ENCODE data around the gene FRMPD1. TPM values are rescaled to one million over a fixed set of nuclear protein-coding genes. Genes with fewer than 3 reads are reported as not detected.

The FRMPD1 gene
- total and polyA plus RNA-seq, 2 of the 13 experiments (the other 11 are each of a cell fraction or from before 2014, with no cell fraction given), result not detected

- POLR2A ChIA-PET, result no interaction called here
- in situ Hi-C loops (cut with HindIII; ENCODE audit: extremely low pct_ligation_motif_present, low pct_unique_long_range_greater_than_20kb), result no loop called here
- CTCF ChIA-PET (ENCODE audit: low intra/inter-chr PET ratio, low total read pairs), result no interaction called here
- 7% methylated on average over 3 of the region's 3 CpGs for WGBS (ENCODE audit: low lambda C conversion rate)
- H3K79me2 ChIP-seq (ENCODE audit: insufficient read depth, low read length), result no peaks in the 10 kb centered on the region
- H3K4me1 ChIP-seq (ENCODE audit: insufficient read depth, low read length), result 0 out of 2 replicates have a peak, but pooled peaks cover under 1% of the 10 kb centered on the region
- H3K4me3 ChIP-seq (replicated peaks in 1 of 3; ENCODE audit: insufficient read depth in 1 of 3, low read depth in 2 of 3, low read length in 3 of 3), result no peak overlapping the region
- H3K9ac ChIP-seq (ENCODE audit: insufficient read depth, low read depth, low read length), result no peak overlapping the region
- H3K9me3 ChIP-seq (ENCODE audit: low read length), result no peaks in the 10 kb centered on the region
- intact Hi-C loops (cut with micrococcal nuclease; ENCODE audit: unreplicated experiment), result no loop called here
- no peak overlapping the region for H3K4me2 ChIP-seq (ENCODE audit: low read depth, low read length)
- BruUV-seq (replicated peaks), result no TSS peak
- no peak overlapping the region for H2AFZ ChIP-seq (ENCODE audit: low read length)
- ATAC-seq (no peak), DNase-seq (ENCODE audit: low spot score) (no peak), FAIRE-seq (no peak)
- H3K36me3 ChIP-seq (replicated peaks in 1 of 2; ENCODE audit: control insufficient read depth in 1 of 2, insufficient read depth in 2 of 2, low read length in 2 of 2), result no peaks in the 10 kb centered on the region
- H3K27me3 ChIP-seq (ENCODE audit: control insufficient read depth in 1 of 2, insufficient read depth in 2 of 2, low read length in 2 of 2), result peaks cover 0 to 35% of the 10 kb centered on the region in 2 experiments; a peak in 3 of 5 replicates
- H4K20me1 ChIP-seq (ENCODE audit: insufficient read depth, low read length), result no peaks in the 10 kb centered on the region
- H3K27ac ChIP-seq (ENCODE audit: extremely low read length, insufficient read depth, low read length), result no peak overlapping the region
- TF ChIP-seq, protein P1, sequence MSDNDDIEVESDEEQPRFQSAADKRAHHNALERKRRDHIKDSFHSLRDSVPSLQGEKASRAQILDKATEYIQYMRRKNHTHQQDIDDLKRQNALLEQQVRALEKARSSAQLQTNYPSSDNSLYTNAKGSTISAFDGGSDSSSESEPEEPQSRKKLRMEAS (IDR thresholded peaks at IDR 0.05), result no peak
- no peak for TF ChIP-seq PRMT3 (CRISPR knock-in tag; IDR thresholded peaks at IDR 0.05; ENCODE audit: borderline replicate concordance, low read depth)
- TF ChIP-seq ZNF12 (CRISPR knock-in tag; IDR thresholded peaks at IDR 0.05), result no peak
- TF ChIP-seq ZNF749 (CRISPR knock-in tag; IDR thresholded peaks at IDR 0.05; ENCODE audit: borderline replicate concordance), result no peak
- TF ChIP-seq, protein P2, sequence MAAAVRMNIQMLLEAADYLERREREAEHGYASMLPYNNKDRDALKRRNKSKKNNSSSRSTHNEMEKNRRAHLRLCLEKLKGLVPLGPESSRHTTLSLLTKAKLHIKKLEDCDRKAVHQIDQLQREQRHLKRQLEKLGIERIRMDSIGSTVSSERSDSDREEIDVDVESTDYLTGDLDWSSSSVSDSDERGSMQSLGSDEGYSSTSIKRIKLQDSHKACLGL (CRISPR knock-in tag; IDR thresholded peaks at IDR 0.05), result no peak
- TF ChIP-seq, protein P3, sequence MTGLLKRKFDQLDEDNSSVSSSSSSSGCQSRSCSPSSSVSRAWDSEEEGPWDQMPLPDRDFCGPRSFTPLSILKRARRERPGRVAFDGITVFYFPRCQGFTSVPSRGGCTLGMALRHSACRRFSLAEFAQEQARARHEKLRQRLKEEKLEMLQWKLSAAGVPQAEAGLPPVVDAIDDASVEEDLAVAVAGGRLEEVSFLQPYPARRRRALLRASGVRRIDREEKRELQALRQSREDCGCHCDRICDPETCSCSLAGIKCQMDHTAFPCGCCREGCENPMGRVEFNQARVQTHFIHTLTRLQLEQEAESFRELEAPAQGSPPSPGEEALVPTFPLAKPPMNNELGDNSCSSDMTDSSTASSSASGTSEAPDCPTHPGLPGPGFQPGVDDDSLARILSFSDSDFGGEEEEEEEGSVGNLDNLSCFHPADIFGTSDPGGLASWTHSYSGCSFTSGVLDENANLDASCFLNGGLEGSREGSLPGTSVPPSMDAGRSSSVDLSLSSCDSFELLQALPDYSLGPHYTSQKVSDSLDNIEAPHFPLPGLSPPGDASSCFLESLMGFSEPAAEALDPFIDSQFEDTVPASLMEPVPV (CRISPR knock-in tag; IDR thresholded peaks at IDR 0.05), result no peak
- TF ChIP-seq SMC3 (IDR thresholded peaks at IDR 0.05; ENCODE audit: low read length), result no peak
- TF ChIP-seq MBD4 (IDR thresholded peaks at IDR 0.05; ENCODE audit: borderline replicate concordance, low read length), result no peak
- TF ChIP-seq ZBTB42 (CRISPR knock-in tag; IDR thresholded peaks at IDR 0.05), result no peak
- no peak for TF ChIP-seq ZSCAN31 (CRISPR knock-in tag; IDR thresholded peaks at IDR 0.05; ENCODE audit: low read depth)
Measured at GRCh38 chr9:37710046-37710445, 59.3 kb downstream of the FRMPD1 start.

Data from HepG2 (cell line).